ENCODE data around the gene ZNF202.

ZNF202 gene

DNA sequence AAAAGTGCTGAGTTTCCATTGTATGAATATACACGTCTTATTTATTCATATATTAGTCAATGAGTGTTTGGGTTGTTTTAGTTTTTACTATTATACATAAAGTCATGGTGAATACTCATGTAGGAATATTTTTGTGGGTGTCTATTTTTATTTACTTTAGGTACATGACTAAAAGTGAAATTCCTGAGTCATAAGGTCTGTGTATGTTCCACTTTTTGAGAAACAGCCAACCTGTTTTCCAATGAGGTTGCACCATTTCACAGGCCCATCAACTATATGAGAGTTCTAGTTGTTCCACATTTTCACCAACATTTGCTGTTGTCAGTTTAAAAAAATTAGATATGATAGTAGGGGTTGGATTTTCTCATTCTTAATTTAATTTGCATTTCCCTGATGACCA, 19.4 kb upstream of the ZNF202 start:
- H3K4me3 ChIP-seq, result no peak overlapping the region
- no peak overlapping the region for H3K27ac ChIP-seq
- TF ChIP-seq, protein P1, sequence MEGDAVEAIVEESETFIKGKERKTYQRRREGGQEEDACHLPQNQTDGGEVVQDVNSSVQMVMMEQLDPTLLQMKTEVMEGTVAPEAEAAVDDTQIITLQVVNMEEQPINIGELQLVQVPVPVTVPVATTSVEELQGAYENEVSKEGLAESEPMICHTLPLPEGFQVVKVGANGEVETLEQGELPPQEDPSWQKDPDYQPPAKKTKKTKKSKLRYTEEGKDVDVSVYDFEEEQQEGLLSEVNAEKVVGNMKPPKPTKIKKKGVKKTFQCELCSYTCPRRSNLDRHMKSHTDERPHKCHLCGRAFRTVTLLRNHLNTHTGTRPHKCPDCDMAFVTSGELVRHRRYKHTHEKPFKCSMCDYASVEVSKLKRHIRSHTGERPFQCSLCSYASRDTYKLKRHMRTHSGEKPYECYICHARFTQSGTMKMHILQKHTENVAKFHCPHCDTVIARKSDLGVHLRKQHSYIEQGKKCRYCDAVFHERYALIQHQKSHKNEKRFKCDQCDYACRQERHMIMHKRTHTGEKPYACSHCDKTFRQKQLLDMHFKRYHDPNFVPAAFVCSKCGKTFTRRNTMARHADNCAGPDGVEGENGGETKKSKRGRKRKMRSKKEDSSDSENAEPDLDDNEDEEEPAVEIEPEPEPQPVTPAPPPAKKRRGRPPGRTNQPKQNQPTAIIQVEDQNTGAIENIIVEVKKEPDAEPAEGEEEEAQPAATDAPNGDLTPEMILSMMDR (IDR thresholded peaks at IDR 0.05), result no peak
- no peaks in the 10 kb centered on the region for H3K36me3 ChIP-seq
- DNase-seq, result no peak
- H3K27me3 ChIP-seq, result no peaks in the 10 kb centered on the region
- no peaks in the 10 kb centered on the region for H3K4me1 ChIP-seq
- H3K9me3 ChIP-seq, result peaks cover 0 to 16% (median 6%) of the 10 kb centered on the region in 3 donors
- intact Hi-C loops (cut with DNase I; ENCODE audit: low total_unique reads), result no loop called here

DNA sequence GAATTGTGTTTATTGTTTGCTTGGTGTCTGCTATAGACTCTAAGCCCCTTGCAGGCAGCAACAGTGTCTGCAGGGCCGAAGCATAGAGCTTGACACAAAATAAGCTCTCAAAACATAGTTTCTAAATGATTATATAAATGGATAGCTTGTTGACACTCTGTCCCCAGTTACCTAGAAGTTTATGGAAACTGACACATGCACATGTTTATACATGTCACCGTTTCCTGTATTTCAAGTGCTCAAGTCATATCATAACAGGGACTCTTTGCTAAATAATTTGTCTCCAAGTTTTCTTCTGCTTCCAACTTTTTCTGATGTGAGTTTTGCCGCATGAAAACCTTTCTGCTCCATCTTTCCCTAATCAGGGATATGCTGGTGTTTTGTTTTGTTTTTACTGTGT, 16.5 kb upstream of the ZNF202 start:
- TF ChIP-seq, protein P1 (IDR thresholded peaks at IDR 0.05), result no peak
- Histone ChIP-seq H3K27ac (no peak overlapping the region), H3K27me3 (no peaks in the 10 kb centered on the region), H3K9me3 (peaks cover 0 to 16% (median 6%) of the 10 kb centered on the region in 3 donors), H3K36me3 (no peaks in the 10 kb centered on the region), H3K4me1 (no peaks in the 10 kb centered on the region), H3K4me3 (no peak overlapping the region)
- no peak for DNase-seq
- intact Hi-C loops (cut with DNase I; ENCODE audit: low total_unique reads), result no loop called here

DNA sequence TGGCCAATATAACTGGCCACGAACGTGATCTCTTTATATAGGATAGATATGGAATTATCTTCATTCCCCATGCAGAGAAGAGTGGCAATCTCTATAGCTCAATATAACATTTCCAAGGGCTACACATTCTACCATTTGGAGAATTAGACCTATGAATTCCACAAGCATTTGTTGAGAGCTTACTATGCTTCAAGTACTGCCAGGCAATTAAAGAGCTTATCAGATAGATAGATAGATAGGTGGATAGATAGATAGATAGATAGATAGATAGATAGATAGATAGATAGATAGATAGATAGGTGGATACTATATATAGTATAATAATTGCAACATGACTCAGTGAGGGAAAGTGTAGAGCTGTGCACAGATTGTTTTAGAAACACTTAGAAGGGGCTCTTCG, 14.4 kb upstream of the ZNF202 start:
- no peak for DNase-seq
- no peak overlapping the region for H3K4me3 ChIP-seq
- H3K27me3 ChIP-seq, result no peaks in the 10 kb centered on the region
- H3K4me1 ChIP-seq, result no peaks in the 10 kb centered on the region
- intact Hi-C loops (cut with DNase I; ENCODE audit: low total_unique reads), result no loop called here
- TF ChIP-seq, protein P1 (IDR thresholded peaks at IDR 0.05), result no peak
- H3K36me3 ChIP-seq, result no peaks in the 10 kb centered on the region
- H3K27ac ChIP-seq, result no peak overlapping the region
- no peaks in the 10 kb centered on the region for H3K9me3 ChIP-seq

DNA sequence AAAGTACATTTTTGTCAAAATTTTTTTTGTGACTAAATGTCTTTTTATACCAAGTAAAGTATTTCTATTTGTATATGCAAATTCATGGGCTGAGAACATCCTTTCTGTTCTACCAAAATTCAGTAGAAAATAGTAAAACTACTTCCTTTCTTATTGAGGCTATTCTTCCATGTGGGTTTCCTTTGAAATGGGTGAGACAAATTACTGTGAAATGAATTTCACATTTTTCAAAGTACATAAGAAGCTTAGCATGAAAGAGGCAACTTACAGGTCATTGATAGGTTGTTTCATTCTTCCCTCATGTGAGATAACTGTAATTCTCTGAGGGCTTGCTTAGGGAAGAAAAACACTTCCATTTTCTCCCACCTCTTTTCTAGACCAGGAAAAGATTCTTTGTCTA, 13.9 kb upstream of the ZNF202 start:
- TF ChIP-seq, protein P1 (IDR thresholded peaks at IDR 0.05), result no peak
- H3K27me3 ChIP-seq, result no peaks in the 10 kb centered on the region

DNA sequence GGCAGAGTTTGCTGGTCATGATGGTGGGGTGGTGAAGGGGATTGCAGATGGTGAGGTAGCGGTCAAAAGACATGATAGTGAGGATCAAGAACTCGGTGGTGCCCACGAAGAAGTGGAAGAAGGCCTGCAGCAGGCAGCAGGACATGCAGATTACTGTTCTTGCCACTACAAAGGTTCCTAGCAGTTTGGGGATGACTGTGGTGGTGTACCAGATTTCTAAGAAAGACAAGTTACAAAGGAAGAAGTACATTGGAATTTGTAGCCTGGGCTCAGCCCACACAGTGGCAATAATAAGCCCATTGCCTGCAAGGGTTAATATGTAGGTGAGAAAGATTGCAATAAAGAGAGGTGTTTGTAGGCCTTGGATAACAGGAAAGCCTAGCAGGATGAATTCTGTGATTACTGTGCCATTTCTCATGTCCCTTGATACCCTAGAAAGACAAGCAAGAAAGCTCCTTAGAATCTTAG, 12.7 kb upstream of the ZNF202 start, which contains the start of gene OR6X1:
TSS of gene OR6X1 (minus strand) at position 418 of the 468 bp plus-strand sequence. CDS start at position 418, 0 bp downstream.
- TF ChIP-seq, protein P1 (IDR thresholded peaks at IDR 0.05), result no peak
- intact Hi-C loops (cut with DNase I; ENCODE audit: low total_unique reads), result no loop called here
- Histone ChIP-seq H3K27ac (no peak within 1 kb of the TSS), H3K4me1 (no peaks in the 10 kb centered on the region), H3K9me3 (no peaks in the 10 kb centered on the region), H3K4me3 (no peak within 1 kb of the TSS), H3K36me3 (no peaks in the 10 kb centered on the region), H3K27me3 (no peaks in the 10 kb centered on the region)
- DNase-seq, result no peak

More for the DNA sequence above, 13.9 kb upstream of the ZNF202 start:
- intact Hi-C loops (cut with DNase I; ENCODE audit: low total_unique reads), result no loop called here
- no peak overlapping the region for H3K4me3 ChIP-seq
- no peak overlapping the region for H3K27ac ChIP-seq
- H3K4me1 ChIP-seq, result no peaks in the 10 kb centered on the region
- no peak for DNase-seq
- H3K36me3 ChIP-seq, result no peaks in the 10 kb centered on the region
- no peaks in the 10 kb centered on the region for H3K9me3 ChIP-seq

DNA sequence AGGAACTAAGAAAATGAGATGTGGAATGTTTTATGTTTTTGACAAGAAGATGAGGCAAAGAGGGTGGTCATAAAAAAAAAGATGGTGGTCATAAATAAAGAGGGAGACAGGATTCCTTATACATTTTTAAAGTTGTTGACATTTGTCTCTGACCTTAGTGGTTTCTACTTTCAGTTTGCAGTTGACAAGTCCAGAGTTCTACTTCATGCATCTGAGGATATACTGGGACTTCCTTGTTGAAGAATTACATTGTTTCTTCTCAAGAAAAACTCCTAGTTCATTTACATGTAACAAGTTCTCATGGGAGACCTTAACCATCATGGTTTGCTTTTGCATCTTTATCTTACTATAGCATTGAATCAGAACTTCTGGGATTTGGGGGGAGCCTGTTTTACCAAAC, 11.7 kb upstream of the ZNF202 start:
- Histone ChIP-seq H3K36me3 (no peaks in the 10 kb centered on the region), H3K4me1 (no peaks in the 10 kb centered on the region), H3K27ac (no peak overlapping the region), H3K4me3 (no peak overlapping the region), H3K9me3 (no peaks in the 10 kb centered on the region), H3K27me3 (no peaks in the 10 kb centered on the region)
- no peak for DNase-seq
- intact Hi-C loops (cut with DNase I; ENCODE audit: low total_unique reads), result no loop called here
- TF ChIP-seq, protein P1 (IDR thresholded peaks at IDR 0.05), result no peak
